AG20443 (cell line): ENCODE results near the gene EPHB1.
"Not testable (repeated sequence)": the region's sequence is repeated elsewhere in the genome, so short reads cannot be mapped to it uniquely, and the experiment has no call there.

Source experiments
- DNase-seq: peaks from one replicate; pipeline ENCODE4 v3.0.0; 2012; ENCODE audit warnings: low spot score, mixed read lengths

The EPHB1 gene

DNA sequence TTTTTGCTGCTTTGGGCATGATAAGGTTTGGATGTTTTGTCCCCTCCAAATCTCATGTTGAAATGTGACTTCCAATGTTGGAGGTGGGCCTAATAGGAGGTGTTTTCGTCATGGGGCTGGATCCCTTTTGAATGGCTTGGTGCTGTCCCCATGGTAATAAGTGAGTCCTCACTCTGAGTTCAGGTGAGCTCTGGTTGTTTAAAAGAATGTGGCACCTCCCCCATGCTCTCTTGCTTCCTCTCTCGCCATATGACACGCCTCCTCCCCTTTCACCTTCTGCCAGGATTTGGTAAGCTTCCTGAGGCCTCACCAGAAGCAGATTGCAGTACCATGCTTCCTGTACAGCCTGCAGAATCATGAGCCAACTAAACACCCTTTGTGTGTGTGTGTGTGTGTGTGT lies 255.5 kb downstream of the EPHB1 start:
- DNase-seq: no peak

DNA sequence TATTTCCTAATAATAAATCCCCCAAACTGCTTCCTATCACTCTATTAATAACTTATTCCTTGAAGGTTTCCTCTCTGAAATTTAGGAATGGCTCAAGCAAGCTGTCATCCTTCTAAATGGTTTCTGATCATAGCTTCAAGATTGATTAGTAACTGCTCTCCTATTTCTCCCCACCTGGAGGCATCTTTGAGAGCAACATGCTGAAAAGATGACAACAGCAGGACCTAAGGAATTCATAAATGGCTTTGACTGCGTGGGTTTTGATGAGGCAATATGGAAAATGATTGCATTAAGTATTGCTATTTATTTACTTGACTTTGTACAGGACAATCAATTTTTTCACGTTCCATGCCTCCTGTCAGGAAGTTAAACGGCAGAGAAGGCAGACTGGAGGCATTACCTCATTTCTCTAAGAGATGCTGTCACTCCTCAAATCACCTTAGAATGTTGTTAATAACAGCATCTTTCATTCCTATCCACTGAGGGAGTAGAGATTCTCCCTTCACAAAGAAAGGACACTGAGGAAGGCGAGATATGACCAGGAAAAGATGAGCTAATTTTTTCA lies 256.4 kb downstream of the EPHB1 start:
- DNase-seq: no peak

DNA sequence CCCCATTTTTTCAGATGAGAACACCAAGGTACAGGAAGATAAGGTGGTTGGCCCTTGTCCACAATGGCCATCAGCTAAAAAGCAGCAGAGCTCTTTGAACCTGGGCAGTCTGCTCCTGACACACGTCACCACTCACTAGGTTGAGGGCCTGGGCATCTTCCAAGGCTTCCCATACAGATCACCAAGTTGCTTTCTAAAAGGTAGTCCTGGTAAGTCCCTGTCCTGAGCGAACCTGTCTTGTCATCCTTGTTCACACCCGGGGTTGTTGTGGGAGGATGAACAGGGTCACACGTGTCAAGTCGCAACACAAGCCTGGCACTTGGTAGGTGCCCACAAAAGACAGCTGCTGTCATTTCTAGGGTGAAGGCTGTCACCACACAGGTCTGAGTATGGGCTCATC lies 260.4 kb downstream of the EPHB1 start:
- no peak for DNase-seq

DNA sequence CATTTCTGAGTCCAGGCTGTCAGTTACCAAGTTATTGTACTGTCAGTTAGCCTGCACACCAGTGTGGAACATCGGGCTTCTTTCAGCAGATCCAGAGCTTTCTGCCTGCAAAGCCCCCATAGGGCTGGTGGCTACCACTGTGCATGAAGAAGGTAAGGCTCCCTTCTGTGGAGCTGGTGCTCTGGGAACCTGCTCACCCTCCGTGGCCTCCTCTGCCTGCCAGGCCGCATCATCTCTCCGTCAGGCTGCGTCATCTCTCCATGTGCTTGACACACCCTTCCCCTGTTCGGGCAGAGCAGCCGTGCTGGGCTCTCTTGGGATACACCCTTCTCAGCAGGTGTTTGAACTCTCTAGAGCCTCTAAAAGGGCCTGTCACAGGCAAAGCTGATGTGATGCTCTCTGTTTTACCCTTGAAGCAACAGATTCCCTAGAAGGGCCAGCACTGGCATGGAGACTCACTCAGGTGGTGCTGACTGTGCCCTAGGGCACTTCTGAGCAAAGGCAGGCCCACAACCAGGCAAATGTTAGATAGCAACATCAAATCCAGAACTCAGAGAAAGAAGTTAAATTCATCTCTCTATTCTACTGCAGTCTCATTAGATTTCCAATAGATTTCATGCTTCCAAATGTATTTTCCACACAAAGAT lies 261.1 kb downstream of the EPHB1 start:
- DNase-seq: no peak

DNA sequence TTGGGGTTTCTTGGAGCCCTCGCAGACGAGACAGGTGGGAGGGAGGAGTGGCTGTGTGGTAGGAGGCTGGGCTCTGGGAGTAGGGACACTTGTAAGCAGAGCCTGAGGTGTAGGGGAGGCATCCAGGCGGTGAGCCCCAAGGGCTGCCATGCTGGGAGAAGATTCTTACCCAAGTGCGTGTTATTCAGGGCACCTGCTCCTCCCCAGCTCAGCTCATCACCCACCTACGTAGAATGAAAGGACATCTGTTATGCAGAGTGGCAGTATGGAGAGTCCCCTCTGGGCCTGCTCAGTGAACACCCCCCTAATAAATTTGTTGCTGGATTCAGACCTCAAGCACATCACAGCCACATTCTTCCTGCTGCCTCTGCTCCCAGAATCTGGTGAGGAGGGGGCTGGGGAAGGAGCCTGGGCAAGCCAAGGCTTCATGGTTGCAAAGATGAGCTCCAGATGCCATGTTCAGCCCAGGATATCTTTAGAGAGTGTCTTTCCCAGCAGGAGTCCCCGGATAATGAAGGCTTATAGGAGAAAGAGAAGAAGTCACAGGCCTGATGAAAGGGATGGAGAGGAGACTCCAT lies 261.8 kb downstream of the EPHB1 start:
- DNase-seq: no peak

DNA sequence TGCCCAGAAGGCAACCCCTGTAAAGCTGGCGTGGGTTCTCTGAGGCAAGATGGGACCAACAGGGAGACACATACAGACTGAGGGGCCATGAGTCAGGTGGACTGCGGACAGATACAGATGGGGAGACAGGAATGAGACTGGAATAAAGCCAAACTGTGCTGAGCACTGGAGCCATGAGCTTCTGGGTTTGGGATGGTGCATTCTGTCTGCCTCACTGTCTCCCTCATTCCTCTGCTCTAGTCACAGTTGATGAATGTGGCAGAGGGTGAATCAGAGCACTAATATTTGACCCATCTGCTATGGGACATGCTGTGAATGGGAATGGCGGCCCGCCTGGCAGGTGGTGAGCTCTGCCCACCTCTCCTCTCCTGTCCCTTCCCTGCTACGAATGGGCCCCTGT lies 262.9 kb downstream of the EPHB1 start:
- no peak for DNase-seq

DNA sequence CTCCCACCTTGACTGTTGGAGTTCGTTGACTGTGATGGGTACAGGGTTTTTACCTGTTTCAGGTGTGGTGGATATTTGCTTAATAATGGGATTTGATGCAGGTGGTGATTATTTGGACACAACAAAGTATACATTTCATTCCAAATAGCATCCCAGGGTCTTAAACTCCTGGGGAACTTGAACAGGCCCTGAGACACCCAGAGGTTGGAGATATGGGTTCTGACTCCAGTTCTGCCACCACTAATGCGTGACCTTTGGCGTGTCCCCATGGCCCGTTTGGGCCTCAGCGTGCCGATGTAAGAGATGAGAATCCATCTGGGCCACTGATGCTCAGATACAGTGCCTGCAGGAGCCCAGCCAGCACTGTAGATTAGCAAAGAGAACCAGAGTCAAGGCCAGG lies 264.5 kb downstream of the EPHB1 start:
- DNase-seq: no peak

DNA sequence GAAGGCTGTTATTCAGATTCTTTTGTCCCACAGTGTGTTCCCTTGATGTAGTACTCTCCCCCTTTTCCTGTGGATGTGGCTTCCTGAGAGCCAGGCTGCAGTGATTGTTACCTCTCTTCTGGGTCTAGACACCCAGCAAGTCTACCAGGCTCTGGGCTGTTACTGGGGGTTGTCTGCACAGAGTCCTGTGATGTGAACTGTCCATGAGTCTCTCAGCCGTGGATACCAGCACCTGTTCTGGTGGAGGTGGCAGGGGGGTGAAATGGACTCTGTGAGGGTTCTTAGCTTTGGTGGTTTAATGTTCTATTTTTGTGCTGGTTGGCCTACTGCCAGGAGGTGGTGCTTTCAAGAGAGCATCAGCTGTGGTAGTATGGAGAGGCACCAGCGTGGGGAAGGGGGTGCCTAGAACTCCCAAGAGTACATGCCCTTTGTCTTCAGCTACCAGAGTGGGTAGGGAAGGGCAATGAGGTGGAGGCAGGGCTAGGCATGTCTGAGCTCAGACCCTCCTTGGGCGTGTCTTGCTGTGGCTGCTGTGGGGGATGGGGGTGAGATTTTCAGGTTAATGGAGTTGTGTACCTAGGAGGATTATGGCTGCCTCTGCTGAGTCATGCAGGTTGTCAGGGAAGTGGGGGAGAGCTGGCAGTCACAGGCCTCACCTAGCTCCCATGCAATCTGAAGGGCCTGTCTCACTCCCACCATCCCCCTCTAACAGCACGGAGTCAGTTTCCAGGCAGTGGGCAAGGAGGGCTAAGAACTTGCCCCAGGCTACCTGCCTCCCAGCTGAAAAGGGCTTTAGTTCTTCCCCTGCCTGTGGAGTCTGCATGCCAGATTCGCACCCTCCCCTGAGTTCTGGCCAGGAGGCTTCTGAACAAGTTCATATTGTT lies 272.0 kb downstream of the EPHB1 start:
- DNase-seq: not testable (repeated sequence)

DNA sequence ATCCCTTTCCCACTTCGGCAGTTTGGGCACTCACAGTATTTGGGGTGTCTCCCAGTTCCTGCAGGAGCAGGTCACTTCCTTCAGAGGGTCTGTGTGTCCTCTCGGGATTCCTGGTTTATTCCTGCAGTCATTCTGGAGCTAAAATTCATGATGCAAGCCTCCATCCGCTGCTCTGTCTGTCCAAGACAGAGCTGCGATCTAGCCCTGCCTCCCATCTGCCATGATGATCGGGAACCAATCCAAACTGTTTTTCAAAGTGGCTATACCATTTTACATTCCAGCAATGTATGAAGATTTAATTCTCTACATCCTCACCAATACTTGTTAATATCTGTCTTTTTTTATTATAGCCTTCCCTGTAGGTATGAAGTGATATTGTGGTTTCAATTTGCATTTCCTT lies 273.0 kb downstream of the EPHB1 start:
- DNase-seq: no peak

DNA sequence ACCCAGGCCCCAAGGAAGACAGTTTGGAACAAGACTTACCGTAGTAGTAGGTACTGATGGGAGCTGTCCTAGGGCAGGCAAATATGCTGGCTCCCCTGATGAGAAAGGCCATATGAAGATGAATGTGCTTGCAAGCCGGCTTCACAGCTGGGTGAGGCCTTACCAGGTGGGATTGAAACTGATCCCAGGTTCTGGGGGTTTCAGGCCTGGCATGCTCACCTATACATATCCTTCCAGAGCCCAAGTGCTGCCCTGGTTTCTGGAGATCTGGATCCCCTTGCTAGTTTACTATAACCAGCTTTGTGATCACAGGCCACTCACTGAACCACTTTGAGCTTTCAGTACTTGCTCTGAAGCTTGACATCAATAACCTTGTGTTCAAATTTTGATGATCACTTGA lies 274.3 kb downstream of the EPHB1 start:
- no peak for DNase-seq

DNA sequence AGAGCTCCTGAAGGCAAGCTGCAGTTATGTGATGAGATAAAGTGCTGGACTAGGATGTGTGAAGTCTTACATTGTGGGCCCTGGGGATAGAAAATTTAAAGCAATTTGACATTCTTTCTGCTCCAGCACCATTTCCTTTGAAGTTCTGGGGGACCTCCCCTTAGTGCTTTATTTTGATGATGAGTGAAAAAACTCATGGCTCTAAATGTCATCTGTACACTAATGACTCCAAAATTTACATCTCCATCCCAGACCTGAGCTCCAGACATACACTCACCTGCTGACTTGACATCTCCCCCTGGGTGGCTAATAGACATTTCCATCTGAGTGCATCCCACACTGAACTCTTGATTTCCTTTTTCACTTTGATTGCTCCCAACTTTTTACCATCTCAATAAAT lies 276.4 kb downstream of the EPHB1 start:
- DNase-seq: no peak

DNA sequence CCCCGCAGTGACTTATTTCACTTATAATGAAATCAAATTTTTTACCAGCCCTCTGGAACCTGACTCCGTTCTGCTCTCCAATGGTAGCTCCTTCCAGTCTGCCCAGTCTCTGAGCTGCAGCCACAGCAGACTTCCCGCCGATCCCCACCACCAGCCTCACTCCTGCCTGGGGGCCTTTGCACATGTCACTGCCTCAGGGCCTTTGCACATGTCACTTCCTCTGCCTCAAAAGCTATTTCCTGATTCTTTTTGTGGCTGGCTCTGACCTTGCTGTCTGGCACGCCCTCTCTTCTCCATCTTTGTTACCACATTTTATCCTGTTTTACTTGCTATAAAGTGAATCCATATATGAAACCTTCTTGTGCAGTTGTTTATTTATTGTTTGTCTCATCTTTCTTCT lies 277.4 kb downstream of the EPHB1 start:
- DNase-seq: no peak

DNA sequence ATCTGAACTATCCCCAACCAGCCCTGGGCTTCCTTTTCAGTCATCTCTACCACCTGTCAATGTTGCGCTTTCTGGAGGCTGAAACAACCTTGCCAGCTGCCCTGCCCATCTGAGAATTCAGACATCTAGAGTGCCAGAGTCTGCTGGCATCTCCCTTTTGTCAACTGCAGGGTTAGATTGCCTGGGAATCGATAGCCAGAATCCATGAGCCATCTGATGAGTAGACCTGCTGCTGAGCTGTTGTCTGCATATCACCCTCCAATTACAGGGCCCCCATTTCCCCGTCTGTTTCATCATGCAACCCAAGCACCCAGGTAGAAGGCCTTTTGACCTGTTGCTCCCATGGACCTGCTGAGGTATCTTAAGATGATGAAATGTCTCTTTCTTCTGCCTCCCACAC lies 280.1 kb downstream of the EPHB1 start:
- no peak for DNase-seq

DNA sequence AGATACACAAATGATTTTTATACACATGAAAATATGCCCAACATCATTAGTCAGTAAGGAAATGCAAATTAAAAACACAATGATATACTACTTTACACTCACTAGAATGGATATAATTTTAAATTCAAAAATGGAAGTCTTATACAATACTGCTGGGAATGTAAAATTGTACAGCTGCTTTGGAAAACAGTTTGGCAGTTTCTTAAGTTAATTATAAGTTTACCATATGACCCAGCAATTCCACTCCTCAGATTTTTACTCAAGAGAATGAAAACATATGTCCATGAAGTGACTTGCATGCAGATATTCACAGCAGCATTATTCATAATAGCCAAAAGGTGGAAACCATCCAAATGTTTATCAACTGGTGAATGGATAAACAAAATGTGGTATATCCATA lies 281.3 kb downstream of the EPHB1 start:
- DNase-seq: no peak

DNA sequence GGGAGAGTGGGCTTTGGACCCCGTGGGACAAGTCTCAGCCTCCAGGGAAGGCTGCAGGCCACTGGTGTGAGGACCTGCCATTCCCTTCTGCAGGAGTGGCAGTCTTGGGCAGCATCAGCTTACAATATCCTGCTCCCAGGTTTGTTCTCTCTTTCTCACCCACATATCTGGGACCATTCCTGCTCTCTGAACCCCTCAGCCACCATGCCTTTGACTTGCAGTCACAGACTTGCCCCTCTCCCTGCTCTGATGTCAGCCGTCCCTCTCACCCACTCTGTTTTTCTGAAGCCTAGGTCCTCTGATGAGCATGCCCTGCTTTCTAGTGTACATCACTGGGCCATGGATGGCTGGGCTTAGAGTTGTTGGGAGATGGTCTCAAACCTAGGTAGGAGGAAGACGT lies 282.1 kb downstream of the EPHB1 start:
- no peak for DNase-seq

DNA sequence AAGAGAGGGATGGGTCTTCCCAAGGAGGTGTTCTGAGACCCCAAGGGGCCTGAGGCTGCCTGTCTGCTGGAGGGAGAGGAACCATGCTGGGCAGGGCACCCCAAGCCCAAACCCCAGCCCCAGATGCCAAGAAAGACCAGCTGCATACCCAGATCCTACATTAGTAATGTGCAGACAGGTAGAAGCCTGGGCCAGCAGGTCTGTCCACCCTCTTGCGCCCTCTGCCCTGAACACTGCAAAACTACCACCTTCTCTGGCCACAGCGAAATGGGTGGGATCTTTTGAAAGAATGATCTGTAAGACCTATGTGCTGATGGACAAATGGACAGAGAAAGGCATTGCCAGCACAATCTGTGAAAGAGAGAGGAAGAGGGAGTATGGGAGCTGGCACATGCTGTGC lies 283.2 kb downstream of the EPHB1 start:
- DNase-seq: no peak

DNA sequence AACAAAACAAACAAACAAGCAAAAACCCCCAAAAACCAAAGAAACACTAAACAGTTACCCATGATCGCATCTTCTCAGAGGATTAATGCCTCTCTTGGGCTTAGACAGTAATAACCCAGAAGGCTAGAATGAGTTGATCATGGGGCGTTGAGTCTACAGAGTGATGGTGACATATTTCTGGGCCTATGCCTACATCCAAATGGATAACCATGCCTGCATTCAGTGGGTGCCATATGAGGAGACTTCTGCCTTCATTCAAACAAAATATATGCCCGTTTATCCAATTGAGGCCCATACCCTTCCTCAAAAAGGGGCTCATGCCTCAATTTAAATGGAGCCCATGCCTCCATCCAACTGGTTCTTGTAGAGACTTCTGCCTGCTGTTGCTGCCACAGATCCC lies 284.0 kb downstream of the EPHB1 start:
- no peak for DNase-seq

DNA sequence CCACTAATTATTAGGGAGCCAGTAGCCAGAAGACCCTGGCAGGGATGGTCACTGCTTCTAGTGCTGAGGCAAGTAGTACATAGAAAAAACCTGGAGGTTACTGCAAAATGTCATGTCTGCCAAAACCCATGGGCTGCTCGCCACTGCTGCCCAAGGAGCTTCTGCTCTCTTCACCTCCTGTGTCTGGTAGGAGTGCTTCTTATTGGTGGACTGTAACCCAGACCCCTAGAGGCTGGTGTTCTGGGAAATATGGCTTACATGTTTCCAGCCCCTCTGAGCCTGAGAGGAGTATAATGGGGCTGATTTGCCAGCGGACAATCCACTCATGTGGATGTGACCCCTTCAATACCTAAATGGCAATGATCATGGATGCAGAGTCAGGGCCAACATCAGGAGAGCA lies 286.4 kb downstream of the EPHB1 start:
- DNase-seq: no peak

DNA sequence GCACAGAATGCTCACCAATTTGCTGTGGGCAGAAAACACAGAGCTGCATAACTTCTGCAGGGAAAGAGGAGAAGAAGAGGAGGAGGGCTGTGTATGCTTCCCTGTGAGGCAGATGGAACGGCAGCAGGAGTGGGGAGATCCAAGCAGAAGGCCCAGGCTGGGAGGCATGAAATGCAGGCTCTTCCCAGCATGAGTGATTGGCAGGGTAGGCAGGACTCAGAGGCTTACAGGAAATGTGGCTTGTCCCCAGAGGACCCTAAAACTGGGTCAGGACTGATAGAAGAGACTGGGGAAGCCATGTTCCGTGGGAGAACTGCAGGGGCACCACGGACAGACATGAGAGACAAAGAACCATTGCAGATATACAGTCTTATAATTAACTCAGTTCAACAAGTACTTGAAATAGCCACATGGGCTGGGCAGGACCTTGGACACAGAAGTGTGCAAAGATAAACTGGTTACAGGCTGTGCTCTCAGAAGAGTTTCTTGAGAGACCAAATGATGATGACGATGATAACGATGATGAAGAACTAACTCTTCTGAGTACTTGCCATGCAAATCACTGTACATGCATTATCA lies 286.9 kb downstream of the EPHB1 start:
- DNase-seq: no peak

DNA sequence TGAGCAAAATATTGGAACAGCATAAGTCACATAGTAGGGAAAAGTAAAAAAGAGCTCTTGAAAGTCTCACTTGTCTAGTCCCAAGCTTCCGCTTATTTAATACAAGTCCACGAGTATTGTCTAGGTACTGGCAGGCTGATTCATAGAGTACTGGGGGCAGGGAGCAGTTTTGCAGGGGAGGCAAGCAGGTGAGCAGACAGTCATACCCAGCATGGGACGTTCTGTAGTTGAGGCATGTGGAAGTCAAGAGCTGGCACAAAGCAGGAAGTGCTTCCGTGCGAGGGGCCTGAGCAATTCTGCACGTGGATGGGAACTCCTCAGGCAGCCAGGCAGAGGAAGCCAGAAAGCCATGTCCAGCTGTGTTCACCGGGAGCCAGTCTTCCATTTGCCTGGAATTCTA lies 287.6 kb downstream of the EPHB1 start:
- DNase-seq: no peak

DNA sequence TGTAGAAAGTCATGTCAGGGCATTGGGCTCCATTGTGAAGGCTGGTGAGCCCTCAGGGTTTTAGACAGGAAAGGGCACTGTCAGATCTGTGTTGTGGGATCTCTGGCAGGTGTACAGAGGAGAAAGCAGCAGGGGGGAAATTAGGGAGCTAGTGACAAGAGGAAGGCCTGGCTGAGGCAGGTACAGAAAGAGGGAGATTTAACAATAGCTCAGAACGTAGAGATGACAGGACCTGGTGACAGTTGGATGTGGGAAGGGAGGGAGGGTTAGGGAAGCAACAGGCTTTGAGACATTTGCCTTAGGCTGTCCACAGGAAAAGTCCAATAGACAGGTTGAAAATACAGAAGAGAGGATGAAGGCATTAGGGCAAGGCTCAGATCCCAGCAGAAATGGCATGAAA lies 288.1 kb downstream of the EPHB1 start:
- no peak for DNase-seq

DNA sequence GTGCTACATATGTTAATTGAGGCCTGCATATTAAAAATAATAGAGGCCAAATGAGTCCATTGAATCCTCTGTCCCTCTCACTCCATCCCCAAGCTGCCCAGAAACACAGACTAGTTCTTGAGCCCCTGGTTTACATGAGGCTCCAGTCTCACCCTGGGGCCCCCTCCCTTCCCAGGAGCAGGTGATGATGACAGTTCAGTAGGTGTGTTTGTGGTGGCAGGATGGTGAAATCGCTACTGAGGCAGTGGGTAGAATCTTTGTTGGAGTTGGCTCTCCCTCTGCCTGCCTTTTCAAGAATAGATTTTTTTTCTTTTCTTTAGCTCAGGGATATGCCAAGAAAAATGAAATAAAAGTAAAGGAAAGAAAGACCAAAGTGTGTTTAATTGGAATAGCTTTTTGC lies 288.7 kb downstream of the EPHB1 start:
- DNase-seq: no peak

DNA sequence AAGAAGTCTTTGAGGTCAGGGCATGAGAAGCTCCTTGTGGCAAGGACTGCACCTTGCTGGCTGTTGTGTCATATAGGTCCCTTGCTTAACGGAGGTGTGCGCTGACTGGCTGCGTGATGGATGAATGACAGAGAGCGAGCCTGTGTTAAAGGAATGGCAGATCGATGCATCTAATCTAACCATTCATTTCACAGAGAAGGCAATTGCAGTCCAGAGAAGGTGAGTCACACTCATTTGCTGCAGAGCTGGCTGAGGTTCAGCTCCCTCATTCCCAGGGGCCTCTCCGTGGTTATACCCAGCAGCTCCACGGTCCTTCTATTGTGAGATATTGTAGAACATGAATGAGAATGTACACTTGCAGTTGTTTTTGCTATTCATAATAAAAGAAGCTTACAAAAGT lies 289.3 kb downstream of the EPHB1 start:
- peak; percentile 48 for DNase-seq
